ACC112 (cell line): ENCODE measurements around the gene LRFN2.

ENCODE experiments used
- H2AFZ ChIP-seq: fragments of 200-600 bp; sonication (generic); one replicate; pipeline ENCODE4 v1.6.0; 2017; ENCODE audit warnings: antibody characterized with exemption, low read length; ENCODE audit not compliant: unreplicated experiment
- H3K27ac ChIP-seq: fragments of 200-600 bp; sonication (generic); 2 replicates; pipeline ENCODE4 v1.5.1; 2014; ENCODE audit warnings: low read depth, mild to moderate bottlenecking, antibody characterized with exemption, low read length, moderate library complexity
- H3K27me3 ChIP-seq: fragments of 200-600 bp; sonication (generic); 2 replicates; pipeline ENCODE4 v1.6.1; 2014; ENCODE audit warnings: mild to moderate bottlenecking, antibody characterized with exemption, low read length, moderate library complexity, mixed read lengths; ENCODE audit not compliant: insufficient read depth
- H3K36me3 ChIP-seq: fragments of 200-600 bp; sonication (generic); 2 replicates; pipeline ENCODE4 v1.6.1; 2016; ENCODE audit warnings: mild to moderate bottlenecking, antibody characterized with exemption, low read length, moderate library complexity, mixed read lengths; ENCODE audit not compliant: insufficient read depth
- H3K4me1 ChIP-seq: fragments of 200-600 bp; sonication (generic); one replicate; pipeline ENCODE4 v1.6.1; 2016; ENCODE audit warnings: low read length, mixed read lengths; ENCODE audit not compliant: insufficient read depth, unreplicated experiment, control insufficient read depth
- H3K4me3 ChIP-seq: fragments of 200-600 bp; sonication (generic); 2 replicates; pipeline ENCODE4 v1.5.1; 2014; ENCODE audit warnings: mild to moderate bottlenecking, low read depth, low read length
- H3K79me2 ChIP-seq: fragments of 200-600 bp; sonication (generic); one replicate; pipeline ENCODE4 v1.6.0; 2016; ENCODE audit warnings: low read length; ENCODE audit not compliant: control insufficient read depth, unreplicated experiment, insufficient read depth

LRFN2 gene

DNA sequence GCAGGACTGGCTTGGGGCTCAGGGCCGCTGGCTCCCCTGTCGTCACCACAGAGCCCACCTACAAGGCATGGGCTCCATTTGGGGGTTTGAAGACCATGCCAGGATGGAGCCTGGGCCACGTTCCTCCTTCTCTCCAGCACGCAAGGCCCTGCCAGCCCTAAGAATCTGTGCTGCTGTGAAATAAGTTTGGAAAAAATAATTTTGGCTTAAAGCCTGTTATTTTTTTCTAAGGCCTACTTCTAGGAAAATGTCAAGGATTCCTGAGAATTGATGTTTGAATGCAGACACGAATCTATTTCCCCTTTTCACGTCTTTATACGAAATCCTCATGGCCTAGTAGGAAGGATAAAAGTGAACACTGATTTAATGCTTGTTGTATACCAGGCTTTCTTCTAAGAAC, 107.5 kb downstream of the LRFN2 start:
- H3K36me3 ChIP-seq, result no peaks in the 10 kb centered on the region
- H2AFZ ChIP-seq, result no peak overlapping the region
- H3K4me1 ChIP-seq, result no peaks in the 10 kb centered on the region
- no peak overlapping the region for H3K27ac ChIP-seq
- no peaks in the 10 kb centered on the region for H3K79me2 ChIP-seq
- no peak overlapping the region for H3K4me3 ChIP-seq
- H3K27me3 ChIP-seq, result no peaks in the 10 kb centered on the region

- Histone ChIP-seq H2AFZ (no peak overlapping the region), H3K4me3 (no peak overlapping the region), H3K27ac (no peak overlapping the region), H3K79me2 (no peaks in the 10 kb centered on the region), H3K36me3 (no peaks in the 10 kb centered on the region), H3K4me1 (no peaks in the 10 kb centered on the region), H3K27me3 (no peaks in the 10 kb centered on the region)
Observed at GRCh38 chr6:40477246-40478126, 109.7 kb downstream of the LRFN2 start.

- no peak overlapping the region for H2AFZ ChIP-seq
- no peaks in the 10 kb centered on the region for H3K4me1 ChIP-seq
- H3K36me3 ChIP-seq, result no peaks in the 10 kb centered on the region
- H3K4me3 ChIP-seq, result no peak overlapping the region
- no peak overlapping the region for H3K27ac ChIP-seq
- no peaks in the 10 kb centered on the region for H3K79me2 ChIP-seq
- H3K27me3 ChIP-seq, result no peaks in the 10 kb centered on the region
Observed at GRCh38 chr6:40476673-40477072, 110.5 kb downstream of the LRFN2 start.

DNA sequence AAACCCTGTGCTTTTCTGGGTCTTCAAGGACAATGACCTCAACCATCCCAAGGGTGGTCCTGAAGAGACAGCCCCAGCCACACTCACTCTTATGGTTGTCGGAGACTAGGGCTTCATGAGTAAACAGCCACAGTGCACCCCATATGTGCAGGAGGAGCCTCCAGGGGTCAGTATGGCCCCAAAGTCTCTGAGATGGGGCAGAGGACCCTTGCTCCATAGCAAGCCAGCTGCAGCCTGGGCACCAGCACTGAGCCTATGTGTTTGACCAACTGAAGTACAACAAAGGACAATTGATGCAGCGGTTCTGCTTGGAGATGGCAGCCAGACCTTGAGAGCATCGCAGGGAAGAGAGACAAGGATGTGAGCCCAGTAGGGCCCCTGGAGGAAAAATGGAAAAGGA, 112.2 kb downstream of the LRFN2 start:
- Histone ChIP-seq H3K79me2 (no peaks in the 10 kb centered on the region), H3K36me3 (no peaks in the 10 kb centered on the region), H3K27me3 (no peaks in the 10 kb centered on the region), H3K4me1 (no peaks in the 10 kb centered on the region), H3K4me3 (no peak overlapping the region), H2AFZ (no peak overlapping the region), H3K27ac (no peak overlapping the region)

DNA sequence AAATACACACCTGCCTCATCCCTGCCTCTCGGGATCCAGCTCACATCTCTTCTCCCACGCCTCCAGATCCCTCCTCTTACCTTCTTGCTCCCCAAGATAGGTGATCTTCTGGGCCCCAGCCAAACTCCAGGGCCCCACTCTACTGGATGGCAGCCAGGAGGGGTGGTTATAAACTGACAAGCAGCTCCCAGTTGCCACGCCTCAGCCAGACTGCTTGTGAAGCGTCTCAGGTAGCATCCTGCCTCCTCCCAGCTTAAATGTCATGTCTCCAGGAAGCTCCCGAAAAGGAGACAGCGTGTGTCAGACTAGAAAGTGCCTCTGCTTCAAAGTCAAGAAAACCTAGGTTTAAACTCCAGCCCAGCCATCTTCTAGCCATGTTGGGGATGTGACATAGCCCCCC, 114.1 kb downstream of the LRFN2 start:
- Histone ChIP-seq H3K36me3 (no peaks in the 10 kb centered on the region), H2AFZ (no peak overlapping the region), H3K27ac (no peak overlapping the region), H3K4me3 (no peak overlapping the region), H3K79me2 (no peaks in the 10 kb centered on the region), H3K27me3 (no peaks in the 10 kb centered on the region), H3K4me1 (no peaks in the 10 kb centered on the region)

DNA sequence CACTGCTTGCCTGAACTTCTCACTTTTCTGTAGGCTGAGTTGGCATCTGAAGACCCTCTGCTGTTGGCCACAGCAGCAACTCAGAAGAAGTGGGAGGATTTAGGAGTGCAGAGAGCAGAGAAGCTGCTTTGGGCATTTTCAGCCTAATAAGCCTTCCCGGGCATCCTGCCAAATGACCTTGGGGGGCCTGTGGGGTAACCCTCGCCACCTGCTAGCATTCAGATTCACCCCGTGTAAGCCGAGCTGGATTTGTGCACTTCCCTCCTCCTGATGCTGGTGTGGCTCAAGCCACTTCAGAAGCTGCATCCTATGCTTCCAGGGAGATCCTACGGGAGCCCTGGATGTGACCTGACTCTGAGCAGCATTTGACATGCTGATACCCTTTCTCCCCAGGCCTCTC, 114.8 kb downstream of the LRFN2 start:
- Histone ChIP-seq H3K36me3 (no peaks in the 10 kb centered on the region), H3K4me3 (no peak overlapping the region), H3K27me3 (no peaks in the 10 kb centered on the region), H3K4me1 (no peaks in the 10 kb centered on the region), H3K79me2 (no peaks in the 10 kb centered on the region), H3K27ac (no peak overlapping the region), H2AFZ (no peak overlapping the region)

GRCh38 chr6:40471243-40471642, 115.9 kb downstream of the LRFN2 start:
- no peaks in the 10 kb centered on the region for H3K36me3 ChIP-seq
- no peaks in the 10 kb centered on the region for H3K4me1 ChIP-seq
- H3K4me3 ChIP-seq, result no peak overlapping the region
- H3K79me2 ChIP-seq, result no peaks in the 10 kb centered on the region
- no peak overlapping the region for H3K27ac ChIP-seq
- no peak overlapping the region for H2AFZ ChIP-seq
- no peaks in the 10 kb centered on the region for H3K27me3 ChIP-seq

DNA sequence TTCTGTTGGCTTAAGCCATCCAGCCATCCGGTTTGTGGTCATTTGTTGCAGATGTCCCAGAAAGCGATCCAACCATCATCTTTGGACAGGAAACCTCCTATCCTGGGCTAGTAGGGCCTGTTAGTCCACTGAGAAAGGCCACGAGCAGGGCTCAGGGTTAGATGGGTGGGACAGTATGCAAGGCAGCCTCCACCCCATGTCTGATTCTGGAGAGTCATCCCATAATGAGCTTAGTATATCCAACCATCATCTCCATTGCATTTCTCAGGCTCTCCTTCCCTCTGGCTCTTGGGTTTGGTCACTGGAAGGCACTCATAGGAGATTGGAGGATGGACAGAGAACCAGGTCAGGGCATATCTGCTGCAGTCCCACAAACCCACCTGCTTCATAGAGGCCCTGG, 117.8 kb downstream of the LRFN2 start:
- H3K27me3 ChIP-seq, result no peaks in the 10 kb centered on the region
- no peaks in the 10 kb centered on the region for H3K79me2 ChIP-seq
- no peak overlapping the region for H3K4me3 ChIP-seq
- H3K4me1 ChIP-seq, result no peaks in the 10 kb centered on the region
- no peak overlapping the region for H3K27ac ChIP-seq
- no peaks in the 10 kb centered on the region for H3K36me3 ChIP-seq
- H2AFZ ChIP-seq, result no peak overlapping the region

- no peak overlapping the region for H3K4me3 ChIP-seq
- no peaks in the 10 kb centered on the region for H3K4me1 ChIP-seq
- H3K27ac ChIP-seq, result no peak overlapping the region
- H3K36me3 ChIP-seq, result no peaks in the 10 kb centered on the region
- no peak overlapping the region for H2AFZ ChIP-seq
- no peaks in the 10 kb centered on the region for H3K79me2 ChIP-seq
- H3K27me3 ChIP-seq, result no peaks in the 10 kb centered on the region
Observed at GRCh38 chr6:40466986-40467539, 120.1 kb downstream of the LRFN2 start.

GRCh38 chr6:40461643-40462042, 125.5 kb downstream of the LRFN2 start:
- Histone ChIP-seq H3K4me3 (no peak overlapping the region), H2AFZ (no peak overlapping the region), H3K27me3 (no peaks in the 10 kb centered on the region), H3K4me1 (no peaks in the 10 kb centered on the region), H3K27ac (no peak overlapping the region), H3K79me2 (no peaks in the 10 kb centered on the region), H3K36me3 (no peaks in the 10 kb centered on the region)

DNA sequence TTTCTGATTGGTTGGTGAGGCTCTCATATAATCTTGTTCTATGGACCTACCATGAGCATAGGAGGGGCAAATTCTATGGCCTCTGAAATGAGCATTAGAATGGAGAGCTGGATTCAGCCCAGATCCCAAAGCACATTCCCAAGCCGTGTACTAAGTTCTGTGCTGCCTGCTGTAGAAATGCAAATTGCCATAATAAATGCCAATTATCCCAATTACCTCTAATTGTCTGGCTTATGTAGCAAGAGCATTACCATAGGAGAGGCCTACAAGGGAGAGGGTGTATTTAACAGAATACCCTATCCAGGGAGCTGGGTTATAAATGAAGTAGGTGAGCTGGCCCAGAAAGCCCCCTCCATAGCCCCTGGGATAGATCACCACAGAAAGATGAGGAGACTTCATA, 126.8 kb downstream of the LRFN2 start:
- no peak overlapping the region for H3K4me3 ChIP-seq
- no peak overlapping the region for H2AFZ ChIP-seq
- H3K4me1 ChIP-seq, result no peaks in the 10 kb centered on the region
- no peak overlapping the region for H3K27ac ChIP-seq
- H3K36me3 ChIP-seq, result no peaks in the 10 kb centered on the region
- H3K79me2 ChIP-seq, result no peaks in the 10 kb centered on the region
- H3K27me3 ChIP-seq, result no peaks in the 10 kb centered on the region
